HG03108 (cell line): ENCODE results near the gene CCDC117.

Experiments used
- ATAC-seq: cut with Tn5 transposase; IDR thresholded peaks from one replicate; pipeline ENCODE4 v1.9.1; 2021; ENCODE audit warnings: moderate library complexity; ENCODE audit not compliant: unreplicated experiment

CCDC117 gene

DNA sequence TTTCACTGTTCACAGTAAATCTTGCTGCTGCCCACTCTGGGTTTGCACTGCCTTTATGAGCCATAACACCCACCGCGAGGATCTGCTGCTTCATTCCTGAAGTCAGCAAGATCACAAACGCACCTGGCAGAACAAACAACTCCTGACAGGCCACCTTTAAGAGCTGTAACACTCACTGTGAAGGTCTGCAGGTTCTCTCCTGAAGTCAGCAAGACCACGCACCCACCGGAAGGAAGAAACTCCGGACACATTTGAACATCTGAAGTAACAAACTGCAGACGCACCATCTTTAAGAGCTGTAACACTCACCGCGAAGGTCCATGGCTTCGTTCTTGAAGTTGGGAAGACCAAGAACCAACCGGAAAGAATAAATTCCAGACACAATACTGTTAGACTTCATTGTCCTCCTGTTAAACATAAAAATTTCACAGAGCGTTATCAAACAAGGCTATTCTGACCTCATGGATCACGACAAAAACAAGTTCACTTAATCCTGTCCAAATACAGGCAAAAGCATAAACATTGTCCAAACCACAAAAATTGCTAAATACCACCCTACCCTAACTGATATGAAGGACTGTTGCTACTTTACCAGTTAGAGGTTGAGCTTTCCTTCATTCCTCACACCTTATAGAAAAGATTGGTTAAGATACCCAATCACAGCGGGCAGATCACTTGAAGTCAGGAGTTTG is 3.0 kb upstream of the CCDC117 start:
- ATAC-seq, result no peak

- no peak for ATAC-seq
Measured at GRCh38 chr22:28771195-28771791, 1.2 kb upstream of the CCDC117 start.

DNA sequence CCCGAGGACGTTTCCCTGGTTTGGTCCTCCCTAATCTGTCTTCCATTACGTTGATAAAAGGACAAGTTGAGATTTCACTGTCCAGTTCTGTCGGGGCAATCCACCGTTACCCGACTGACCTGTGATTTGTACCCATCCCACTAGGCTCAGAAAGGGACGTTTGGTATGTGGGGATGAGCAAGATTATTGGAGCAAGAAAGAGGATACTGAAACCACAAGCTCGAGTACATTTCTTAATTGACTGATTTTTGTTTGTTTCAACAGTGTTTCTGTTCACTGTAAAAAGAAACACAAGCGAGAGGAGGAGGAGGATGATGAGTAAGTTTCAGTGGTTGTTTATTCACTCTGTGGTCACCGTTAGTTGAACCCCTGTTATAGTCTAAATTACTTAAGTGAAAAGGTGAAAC is 969 bp downstream of the CCDC117 start:
- peak; percentile 18 for ATAC-seq

DNA sequence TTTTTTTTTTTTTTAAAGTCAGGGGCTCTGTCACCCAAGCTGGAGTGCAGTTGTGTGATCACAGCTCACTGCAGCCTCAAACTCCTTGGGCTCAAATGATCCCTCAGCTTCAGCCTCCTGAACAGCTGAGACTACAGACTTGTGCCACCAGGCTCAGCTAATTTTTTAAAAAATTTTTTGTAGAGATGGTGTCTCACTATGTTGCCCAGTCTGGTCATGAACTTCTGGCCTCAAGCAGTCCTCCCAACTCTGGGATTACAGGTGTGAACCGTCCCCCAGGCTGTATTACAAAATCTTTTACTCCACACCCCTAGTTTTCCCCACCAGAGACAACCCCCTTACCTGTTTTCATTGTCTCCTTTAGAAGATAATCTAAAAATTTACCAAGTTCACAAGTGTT is 1.9 kb downstream of the CCDC117 start:
- ATAC-seq, result no peak

GRCh38 chr22:28779833-28780232 is 7.3 kb downstream of the CCDC117 start:
- no peak for ATAC-seq

- ATAC-seq, result no peak
Measured at GRCh38 chr22:28780296-28780695, 7.8 kb downstream of the CCDC117 start.

DNA sequence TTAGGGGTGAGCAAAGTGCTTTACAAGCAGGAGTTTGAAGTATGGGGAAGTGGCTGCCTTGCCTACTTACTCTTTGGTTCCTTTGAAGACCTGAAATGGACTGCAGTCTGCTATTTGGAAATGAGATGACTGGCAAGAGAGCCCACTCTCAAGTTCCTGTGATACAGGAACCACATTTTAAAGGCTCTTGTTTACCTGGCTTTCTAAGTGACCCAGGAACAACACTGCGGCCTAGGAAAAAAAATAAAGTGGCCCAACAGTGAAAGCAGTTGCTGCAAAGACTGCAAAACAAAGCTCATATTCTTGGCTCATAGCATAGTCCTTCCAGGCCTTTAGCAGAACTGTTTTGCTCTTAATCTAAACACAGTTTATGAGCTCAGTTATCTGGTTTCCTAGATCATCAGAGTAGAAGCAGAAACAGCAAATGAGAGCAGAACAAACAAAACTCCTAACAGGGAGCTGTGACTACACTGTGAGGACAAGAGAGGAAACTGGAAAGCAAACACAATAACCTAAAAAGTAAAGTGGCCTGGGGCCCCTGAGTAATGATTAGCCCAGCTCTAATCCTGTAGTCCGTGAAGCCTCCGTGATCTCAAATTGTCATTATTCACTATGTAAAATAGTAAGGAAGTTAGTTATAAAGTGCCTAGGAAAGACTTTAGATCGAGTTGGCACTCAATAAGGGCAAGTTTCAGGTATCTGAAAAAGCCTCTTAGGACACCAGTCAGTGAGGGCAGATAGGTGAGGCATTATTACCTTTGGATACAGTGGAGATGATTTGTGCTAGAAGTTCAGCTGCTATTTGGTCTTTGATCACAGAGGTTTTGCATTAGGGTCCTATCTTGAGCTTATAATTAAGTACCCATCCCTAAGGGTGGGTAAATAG is 11.5 kb downstream of the CCDC117 start:
- ATAC-seq, result no peak

- ATAC-seq, result no peak
Measured at GRCh38 chr22:28788601-28789000, 16.1 kb downstream of the CCDC117 start.

DNA sequence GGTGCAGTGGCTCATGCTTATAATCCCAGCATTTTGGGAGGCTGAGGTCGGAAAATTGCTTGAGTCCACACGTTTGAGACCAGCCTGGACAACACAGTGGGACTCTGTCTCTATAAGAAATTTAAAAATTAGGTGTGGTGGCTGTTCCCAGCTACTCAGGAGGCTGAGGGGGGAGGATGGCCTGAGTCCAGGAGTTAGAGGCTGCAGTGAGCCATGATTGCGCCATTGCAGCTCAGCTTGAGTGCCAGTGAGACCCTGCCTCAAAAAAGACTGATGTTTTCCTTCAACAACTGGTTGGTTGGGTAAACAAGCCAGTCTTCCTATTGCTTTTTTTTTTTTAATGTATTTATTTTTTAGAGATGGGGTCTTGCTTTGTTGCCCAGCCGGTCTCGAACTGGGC is 18.6 kb downstream of the CCDC117 start:
- ATAC-seq, result no peak

DNA sequence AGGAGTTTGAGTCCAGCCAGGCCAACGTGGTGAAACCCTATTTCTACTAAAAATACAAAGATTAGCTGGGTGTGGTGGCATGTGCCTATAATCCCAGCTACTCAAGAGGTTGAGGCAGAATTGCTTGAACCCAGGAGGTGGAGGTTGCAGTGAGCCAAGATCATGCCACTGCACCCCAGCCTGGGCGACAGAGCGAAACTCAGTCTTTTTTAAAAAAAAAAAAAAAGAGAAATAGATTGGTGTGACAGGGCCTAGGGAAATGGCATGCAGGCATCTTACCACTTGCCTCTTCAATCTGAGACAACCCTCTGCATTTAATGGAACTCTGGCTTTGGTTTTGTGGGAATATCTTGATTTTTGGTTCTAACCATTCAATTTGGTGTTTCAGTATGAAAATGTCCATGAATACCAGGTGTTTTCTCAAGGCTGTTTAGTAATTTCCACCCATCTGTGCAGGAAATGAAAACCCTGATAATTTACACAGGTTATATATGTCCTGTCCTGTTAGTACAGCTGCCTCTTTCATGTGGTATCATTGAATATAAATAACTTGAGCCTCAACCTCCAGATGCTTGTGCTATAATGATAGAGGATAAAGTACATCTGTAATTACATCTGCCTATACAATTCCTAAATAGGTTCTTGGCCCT is 19.5 kb downstream of the CCDC117 start:
- ATAC-seq, result peak; percentile 66

DNA sequence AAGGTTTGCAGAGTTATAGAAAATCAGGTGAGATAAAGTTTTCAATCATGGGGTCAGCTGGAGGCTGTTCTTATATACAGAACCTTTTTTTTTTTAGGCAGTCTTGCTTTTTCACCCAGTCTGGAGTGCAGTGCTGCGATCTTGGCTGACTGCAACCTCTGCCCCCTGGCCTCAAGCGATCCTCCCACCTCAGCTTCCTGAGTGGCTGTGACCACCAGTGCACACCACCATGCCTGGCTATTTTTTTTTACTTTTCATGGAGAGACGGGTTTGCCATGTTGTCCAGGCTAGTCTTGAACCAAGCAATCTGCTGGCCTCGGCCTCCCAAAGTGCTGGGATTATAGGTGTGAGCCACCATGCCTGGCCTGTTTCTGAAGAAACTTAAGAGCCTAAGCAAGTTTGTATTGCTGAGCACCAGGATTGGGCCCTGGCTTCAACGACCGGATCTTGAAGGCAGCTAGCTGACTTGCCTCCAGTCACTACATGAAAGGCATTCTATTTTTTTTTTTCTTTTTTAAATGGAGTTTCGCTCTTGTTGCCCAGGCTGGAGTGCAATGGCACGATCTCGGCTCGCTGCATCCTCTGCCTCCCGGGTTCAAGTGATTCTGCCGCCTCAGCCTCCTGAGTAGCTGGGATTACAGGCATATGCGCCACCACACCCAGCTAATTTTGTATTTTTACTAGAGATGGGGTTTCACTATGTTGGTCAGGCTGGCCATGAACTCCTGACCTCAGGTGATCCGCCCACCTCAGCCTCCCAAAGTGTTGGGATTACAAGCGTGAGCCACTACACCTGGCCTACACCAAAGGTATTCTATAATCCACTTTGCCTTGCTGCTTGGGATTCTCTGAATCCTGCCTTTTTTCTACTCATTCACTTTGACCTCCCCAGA is 20.2 kb downstream of the CCDC117 start:
- ATAC-seq, result peak; percentile 30

GRCh38 chr22:28793976-28794584 is 21.6 kb downstream of the CCDC117 start:
- ATAC-seq, result no peak

DNA sequence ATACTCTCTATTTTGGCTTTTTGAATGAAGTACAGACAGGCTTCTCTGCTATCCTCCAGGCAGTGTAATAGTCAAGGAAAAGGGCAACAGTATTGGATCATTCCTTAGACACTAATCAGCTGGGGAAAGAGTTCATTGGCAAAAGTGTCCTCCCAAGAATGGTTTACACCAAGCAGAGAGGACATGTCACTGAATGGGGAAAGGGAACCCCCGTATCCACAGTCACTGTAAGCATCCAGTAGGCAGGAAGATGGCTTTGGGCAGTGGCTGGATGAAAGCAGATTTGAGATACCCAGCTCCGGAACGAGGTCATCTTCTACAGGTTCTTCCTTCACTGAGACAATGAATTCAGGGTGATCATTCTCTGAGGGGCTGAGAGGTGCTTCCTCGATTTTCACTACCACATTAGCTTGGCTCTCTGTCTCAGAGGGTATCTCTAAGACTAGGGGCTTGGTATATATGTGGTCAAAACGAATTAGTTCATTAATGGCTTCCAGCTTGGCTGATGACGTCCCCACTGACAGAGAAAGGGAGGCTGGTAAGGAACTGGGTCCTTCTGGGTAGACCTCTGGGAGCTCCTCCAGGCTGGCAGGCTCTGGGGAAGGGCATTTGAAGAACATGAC is 22.7 kb downstream of the CCDC117 start:
- ATAC-seq, result no peak

- no peak for ATAC-seq
Measured at GRCh38 chr22:28795932-28796856, 23.7 kb downstream of the CCDC117 start.

- no peak for ATAC-seq
Measured at GRCh38 chr22:28798810-28799605, 26.5 kb downstream of the CCDC117 start.

GRCh38 chr22:28799606-28800307 is 27.3 kb downstream of the CCDC117 start:
- peak; percentile 11 for ATAC-seq
